GM06990 (cell line): Measurements from ENCODE around the gene SFMBT1.

Experiments used
- DNase-seq: peaks from one replicate; pipeline ENCODE4 v3.0.0-alpha.2; 2011; ENCODE audit not compliant: insufficient read length; ENCODE audit errors: extremely low read depth
- H3K27me3 ChIP-seq: replicated peaks from 2 replicates; pipeline ENCODE4 v1.6.0; 2011; ENCODE audit warnings: low read length; ENCODE audit not compliant: control insufficient read depth, insufficient read depth
- H3K36me3 ChIP-seq: 2 replicates; pipeline ENCODE4 v1.5.1; 2011; ENCODE audit warnings: low read length; ENCODE audit not compliant: control insufficient read depth, insufficient read depth
- H3K4me3 ChIP-seq: replicated peaks from 2 replicates; pipeline ENCODE4 v1.5.1; 2011; ENCODE audit warnings: low read depth, mild to moderate bottlenecking, control low read depth, low read length
- CTCF ChIP-seq: IDR thresholded peaks from 2 replicates; pipeline ENCODE4 v1.5.1; 2011; ENCODE audit warnings: low read length, control low read depth, mild to moderate bottlenecking, inconsistent platforms; ENCODE audit not compliant: insufficient read depth, poor library complexity, severe bottlenecking

SFMBT1 gene

GRCh38 chr3:52931328-52931727 is 114.5 kb downstream of the SFMBT1 start:
- no peak for TF ChIP-seq CTCF
- H3K36me3 ChIP-seq = no peaks in the 10 kb centered on the region; the same call in 1 of the 2 replicates
- H3K27me3 ChIP-seq = no peaks in the 10 kb centered on the region
- no peak overlapping the region for H3K4me3 ChIP-seq
- no peak for DNase-seq

GRCh38 chr3:52930748-52931147 is 115.1 kb downstream of the SFMBT1 start:
- no peak for TF ChIP-seq CTCF
- DNase-seq = no peak
- no peaks in the 10 kb centered on the region; the same call in none of the 2 replicates for H3K36me3 ChIP-seq
- H3K27me3 ChIP-seq = no peaks in the 10 kb centered on the region
- H3K4me3 ChIP-seq = no peak overlapping the region

DNA sequence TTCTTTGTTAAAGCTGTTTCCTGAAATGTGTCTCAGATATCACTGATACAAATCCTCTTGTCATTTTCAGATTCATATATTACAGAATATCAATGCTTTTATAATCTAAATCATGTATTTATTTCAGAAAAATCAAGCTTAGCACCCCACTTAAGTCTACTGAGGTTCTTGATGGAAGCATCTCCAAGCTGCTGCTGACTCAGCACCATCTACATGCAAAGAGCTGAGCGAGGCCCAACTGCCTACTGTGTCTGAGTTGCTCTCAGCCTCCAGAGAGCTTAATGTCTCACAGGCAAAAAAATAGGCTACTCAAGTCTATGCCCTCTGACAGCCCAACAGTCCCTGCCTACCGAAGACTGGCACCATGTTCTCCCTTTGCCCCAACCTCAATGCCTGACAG is 119.3 kb downstream of the SFMBT1 start:
- no peaks in the 10 kb centered on the region; the same call in none of the 2 replicates for H3K36me3 ChIP-seq
- no peak for TF ChIP-seq CTCF

DNA sequence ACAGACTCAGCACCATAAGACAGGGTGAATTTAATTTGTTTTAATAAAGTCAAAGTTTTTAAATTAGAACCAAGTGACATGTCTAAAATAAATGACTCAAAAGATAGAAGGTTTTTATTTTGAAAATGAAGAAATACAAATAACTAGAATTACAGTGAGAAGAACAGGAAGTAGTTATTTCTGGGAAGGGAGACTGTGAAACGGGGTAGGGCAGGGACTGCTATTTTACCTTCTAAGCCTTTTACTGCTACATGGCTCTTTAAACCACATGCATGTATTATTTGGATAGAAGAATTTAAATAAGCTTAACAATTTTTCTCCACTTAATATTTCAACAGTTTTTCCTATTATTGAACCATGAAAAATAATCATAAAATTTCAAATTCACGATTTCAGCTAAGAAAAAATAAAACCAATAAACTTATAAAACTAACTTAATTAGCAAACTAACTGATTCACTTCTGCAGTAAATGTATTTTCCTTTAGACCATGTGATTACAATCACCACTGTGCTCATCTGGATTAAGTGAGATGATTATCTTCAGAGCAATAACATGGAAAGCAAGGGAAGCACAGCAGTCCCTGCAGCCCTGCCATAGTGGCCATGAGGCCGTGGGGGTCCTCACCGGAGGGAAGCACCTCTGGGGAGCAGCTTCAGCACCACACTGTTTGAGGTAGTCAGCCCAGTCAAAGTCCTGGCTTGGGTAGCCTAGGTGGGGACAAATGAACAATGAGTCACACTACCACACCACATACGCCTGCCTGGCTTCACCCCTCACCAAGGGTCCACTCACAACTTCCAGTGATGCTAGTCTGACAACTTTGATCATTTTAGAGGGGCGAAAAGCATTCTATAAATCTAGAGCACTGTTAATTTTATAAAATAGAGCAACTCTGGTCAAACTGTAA is 120.2 kb downstream of the SFMBT1 start:
- no peak for TF ChIP-seq CTCF
- no peak for DNase-seq
- Histone ChIP-seq H3K36me3 (no peaks in the 10 kb centered on the region; the same call in none of the 2 replicates), H3K27me3 (no peaks in the 10 kb centered on the region), H3K4me3 (no peak overlapping the region)

More for the DNA sequence above, 119.3 kb downstream of the SFMBT1 start:
- no peaks in the 10 kb centered on the region for H3K27me3 ChIP-seq
- no peak overlapping the region for H3K4me3 ChIP-seq
- no peak for DNase-seq

DNA sequence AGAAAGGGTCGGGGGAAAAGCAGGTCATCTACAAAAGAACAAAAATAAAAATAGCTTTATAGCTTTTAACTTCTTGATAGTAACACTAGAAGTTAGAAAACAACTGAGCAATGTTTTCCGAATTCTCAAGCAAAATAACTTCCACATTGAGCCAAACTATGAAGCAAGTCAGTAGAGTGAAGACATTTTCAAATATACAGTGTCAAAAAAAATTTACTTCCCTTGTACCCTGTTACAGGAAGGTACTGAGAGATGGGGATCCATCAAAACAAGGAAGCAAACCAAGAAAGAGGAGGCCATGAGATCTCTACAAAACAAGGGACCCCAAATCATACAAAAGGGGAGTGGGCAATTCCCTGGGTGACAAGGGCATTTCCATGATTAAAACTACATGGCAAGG is 121.9 kb downstream of the SFMBT1 start:
- TF ChIP-seq CTCF = no peak
- no peak for DNase-seq
- Histone ChIP-seq H3K4me3 (no peak overlapping the region), H3K36me3 (peaks cover 4% of the 10 kb centered on the region), H3K27me3 (no peaks in the 10 kb centered on the region)
